ENCODE measurements around the gene SGPL1.
"Not testable (repeated sequence)": the region's sequence is repeated elsewhere in the genome, so short reads cannot be mapped to it uniquely, and the experiment has no call there.

The SGPL1 gene

DNA sequence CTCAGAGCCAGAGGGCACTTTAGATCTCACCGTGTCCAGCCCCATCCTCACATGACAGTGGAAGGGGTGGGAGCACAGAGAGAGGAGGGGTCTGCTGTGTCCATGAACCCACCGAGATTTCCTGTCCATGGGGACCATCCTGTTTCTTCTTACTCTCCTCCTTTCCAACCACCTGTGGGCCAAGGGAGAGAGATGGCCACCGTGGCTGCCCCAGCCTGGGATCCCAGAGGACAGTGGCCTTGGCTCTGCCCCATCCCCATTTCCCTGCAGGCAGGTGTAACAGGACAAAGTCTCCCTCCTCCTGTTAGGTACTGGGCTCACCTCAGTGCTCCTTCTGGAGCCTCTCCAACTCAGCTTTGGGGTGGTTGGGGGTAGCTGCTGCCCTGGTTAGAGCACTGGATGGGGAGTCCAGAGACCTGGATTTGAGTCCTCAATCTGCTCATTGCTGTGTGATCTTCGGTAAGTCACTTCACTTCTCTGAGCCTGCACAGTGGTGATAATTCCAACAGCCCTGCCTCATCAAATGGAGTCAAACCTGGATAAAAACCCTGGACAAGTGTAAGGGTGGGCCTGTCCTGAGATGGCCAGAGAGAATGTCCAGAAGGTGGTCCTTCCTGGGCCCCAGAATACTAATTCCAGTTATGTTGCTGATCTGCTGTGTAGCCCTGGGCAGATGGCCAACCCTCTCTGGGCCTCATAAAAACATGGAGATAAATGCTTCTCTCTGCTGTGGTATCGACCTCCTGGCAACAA is 90.5 kb downstream of the SGPL1 start:
- no peak for DNase-seq (ENCODE audit: low spot score)

DNA sequence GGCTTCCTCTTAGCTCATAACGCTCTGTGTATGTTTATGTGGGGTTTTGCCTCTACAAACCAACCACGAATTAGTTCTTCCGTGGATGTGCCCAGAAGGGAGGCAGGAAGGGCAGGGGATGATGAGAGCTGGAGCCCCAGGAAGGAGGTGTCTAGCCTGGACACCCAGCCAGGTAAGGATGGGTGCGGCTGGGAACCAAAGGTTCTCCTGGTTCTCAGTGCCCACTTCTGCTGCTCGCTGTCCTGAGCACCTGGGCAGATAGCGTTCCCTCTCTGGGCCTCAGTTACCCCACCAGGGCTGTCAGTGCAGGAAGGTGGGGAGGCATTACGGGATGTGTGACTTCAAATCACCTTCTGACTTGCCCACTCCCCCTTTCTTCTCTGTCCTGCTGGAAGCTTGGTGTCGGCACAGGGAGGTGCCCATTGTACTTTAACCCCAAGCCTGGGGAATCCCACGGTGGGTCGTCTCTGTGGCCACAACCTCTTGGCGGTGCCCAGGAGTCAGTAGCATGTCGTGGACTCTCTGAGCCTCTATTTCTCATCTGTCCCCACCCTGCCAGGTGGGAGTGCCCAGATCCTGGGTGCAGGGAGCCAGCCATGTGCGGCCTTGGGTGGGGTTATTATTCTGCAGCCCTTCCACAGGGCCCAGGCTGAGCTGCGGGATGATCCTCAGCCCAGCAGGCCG is 91.3 kb downstream of the SGPL1 start:
- no peak for DNase-seq (ENCODE audit: low spot score)

DNA sequence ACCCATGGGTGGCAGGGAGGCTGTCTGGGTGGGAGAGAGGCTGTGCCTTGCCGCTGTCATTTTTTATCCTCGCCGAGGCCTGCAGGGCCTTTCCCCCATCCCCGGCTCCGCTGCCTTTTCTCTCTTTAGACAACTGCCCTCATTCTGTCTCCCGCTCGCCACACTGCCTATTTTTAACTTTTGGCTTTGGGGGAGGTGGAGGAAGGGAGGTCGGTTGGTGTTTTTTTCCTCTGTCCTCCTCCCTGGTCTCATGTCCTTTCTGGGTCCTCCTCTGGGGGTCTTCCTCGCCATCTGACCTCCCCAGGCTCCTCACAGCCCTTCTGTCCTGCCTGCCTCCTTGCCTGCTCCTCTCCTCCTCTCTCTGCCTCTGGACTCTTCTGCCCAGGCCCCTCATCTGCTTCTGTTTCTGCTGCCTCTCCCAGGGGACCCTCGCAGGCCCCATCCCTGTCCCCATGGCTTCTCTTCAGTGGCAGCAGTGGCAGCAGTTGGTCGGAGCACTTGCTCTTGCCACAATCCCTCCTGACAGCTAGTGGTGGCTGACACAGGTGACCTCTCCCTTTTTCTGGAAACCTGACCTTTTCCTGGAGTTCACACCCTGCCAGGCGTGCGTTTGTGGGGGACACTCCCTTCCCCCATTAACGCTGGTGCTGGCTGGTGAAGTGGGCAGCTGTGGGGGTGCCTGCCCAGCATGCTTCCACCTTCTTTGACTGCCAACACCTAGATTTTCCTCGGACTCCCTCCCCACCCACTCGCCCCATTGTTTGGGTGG is 92.1 kb downstream of the SGPL1 start:
- DNase-seq (ENCODE audit: low spot score): no peak

DNA sequence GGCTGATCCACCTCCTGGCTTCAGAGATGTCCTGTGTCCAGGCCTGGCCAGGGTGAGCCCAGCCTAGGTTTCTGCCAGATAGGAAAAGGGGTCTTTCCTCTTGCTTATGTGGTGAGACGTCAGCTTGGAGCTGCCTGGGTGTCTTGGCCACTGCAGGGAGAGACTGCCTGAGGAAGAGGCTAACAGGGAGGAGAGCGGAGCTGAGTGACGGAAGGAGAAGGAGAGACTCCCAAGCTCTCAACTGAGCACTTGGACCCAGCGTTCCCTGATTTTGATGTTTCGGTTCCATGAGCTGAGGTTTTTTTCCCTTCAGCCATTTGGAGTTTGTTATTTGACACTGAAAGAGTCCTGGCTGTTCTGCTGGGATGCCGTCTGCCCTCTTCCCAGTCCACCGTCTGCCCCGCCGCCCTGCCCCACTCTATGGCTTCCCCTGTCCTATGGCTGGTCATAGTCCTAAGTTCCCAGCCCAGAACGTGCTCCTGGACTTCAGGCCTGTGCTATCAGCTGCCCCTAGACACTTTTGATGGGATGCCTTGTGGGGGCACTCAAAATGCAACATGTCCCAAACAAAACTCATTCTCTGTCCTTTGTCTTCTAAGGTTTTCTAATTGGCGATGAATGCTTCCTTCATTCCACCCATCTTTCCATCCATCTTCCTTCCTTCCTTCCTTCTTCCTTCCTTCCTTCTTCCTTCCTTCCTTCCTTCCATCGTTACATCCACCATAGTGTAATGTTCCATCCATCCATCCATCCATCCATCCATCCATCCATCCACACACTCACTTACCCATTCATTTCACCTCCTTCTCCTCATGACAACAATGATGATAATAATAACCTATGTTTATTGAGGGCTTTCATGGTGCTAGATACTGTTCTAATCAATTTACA is 92.9 kb downstream of the SGPL1 start:
- no peak for DNase-seq (ENCODE audit: low spot score)

DNA sequence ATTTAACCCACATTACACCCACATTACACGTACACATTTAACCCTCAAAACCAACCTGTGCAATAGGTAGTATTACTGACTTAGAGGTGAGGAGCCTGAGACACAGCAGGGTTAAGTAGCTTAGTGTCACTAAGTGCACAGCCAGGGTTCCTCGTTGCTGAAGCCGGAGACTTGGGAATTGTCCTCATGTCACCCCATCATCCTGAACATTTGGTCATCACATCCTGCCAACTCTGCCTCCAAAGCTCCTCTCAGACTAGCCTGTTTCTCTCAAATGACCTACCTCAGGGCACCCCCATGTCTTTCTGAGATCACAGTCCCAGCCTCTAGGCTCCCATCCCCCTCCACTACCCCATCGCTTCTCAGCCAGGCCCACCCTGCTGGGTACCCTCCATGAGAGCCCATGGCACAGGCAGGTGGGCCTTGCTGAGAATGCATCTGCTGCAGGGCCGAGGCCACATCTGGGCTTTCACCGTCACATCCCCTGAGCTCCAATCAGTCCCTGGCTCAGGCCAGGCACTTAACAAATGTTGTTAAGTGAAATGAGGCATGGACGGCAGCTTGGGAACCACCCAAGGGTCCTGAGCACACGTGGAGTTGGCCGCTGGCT is 93.7 kb downstream of the SGPL1 start:
- DNase-seq (ENCODE audit: low spot score): no peak

DNA sequence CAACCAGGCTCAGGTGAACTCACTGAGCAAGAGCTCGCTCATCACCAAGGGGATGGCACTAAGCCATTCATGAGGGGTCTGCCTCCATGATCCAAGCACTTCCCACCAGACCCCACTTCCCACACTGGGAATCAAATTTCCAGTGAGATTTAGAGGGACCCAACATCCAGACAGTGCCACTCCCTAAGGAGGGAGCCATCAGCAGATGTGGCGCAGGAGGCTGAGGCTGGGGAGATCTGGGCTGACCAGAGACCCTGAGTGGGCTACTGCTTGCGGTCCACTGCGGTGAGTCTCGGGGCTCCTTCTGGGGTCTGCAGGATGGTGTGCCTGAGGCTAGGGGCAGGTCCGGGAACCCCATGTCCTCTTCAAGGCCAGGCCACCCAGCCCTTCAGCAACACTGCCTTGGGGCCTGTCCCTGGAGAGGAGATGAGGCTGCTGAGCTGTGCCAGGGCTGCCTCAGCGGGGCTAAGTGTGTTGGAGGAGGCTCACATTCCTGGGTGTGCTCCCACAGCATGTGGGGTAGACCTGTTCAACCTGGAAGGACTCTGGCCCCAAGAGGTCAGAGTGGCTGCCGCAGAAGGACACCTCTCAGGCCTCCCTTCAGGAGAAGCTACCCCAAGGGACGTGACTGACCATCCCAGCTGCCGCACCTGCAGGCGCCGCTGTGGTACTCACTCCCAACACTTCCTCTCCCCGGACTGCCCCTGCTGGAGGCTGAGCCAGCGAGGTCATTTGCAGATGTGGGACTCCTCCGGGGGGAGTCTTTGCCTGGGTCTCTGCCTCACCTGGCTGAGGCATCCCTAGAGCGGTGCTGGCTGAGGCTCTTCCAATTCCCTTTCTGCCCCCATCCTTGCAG is 95.0 kb downstream of the SGPL1 start:
- no peak for DNase-seq (ENCODE audit: low spot score)

DNA sequence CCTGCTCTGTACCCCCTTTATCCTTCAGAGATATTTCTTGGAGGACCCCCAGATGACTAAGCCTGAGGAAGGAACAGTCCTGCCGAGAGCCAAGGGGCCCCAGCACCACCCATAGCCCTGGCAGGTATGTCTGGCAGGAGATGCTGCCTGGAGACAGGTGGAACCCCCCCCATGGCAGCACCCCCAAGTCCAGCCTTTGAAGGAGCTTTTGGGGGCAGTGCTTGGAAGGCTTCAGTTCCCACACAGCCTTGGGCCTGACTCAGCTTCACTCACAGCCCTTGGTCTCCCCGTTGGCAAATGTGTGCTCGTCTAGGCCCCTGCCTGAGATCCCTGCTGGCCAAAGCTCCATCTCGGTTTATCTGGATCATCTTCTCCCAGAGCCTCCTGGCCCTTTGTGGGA is 95.6 kb downstream of the SGPL1 start:
- DNase-seq (ENCODE audit: low spot score): no peak

DNA sequence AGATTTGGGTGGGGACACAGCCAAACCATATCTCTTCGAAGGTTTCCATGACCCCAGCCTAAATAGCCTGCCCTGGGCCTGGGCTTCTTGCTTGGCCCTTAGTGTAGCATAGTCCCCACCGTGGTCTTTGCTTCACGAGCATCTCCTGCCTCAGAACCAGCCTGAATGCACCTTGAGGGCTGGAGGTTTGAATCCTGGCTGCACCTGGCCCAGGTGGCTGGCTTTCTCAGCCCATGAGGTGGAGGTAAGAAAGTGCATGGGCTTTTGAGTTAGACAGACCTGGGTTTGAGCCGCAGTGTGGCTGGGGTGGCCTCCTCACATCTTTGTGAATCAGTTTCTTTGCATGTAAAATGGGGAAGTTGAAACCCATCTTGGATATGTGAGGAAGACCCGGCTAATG is 96.8 kb downstream of the SGPL1 start:
- no peak for DNase-seq (ENCODE audit: low spot score)

DNA sequence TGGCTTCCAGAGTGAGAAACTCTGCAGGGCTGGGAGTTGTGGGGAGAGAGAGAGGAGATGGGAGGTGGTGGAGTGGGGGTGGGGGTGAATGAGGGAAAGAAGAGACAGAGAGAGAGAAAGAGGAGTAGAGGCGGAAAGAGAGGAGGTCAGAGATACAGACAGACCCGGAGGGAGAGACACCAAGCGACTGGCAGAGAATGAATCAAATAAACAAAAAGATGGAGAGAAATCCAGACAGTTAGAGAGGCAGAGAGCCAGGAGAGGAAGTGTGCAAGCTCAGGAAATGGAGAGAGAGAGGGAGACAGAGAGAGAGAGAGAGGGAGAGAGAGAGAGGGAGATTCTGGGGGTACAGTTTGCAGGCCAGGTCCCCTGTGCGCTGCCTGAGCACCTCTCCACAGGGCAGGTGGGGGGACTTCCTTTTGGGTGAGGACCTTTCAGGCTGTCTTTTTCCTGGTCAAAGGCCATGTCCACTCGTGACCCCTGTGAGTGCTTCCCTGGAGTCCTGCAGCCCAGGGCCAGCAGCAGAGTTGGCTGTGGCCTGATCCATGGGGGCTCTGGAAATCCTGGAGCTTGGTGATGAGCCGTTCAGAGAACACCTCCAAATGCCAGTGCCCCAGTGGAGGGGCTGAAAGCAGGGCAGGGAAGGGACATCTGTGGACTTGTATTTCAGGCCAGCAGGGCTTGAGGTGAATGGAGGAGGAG is 97.6 kb downstream of the SGPL1 start:
- DNase-seq (ENCODE audit: low spot score): no peak

DNA sequence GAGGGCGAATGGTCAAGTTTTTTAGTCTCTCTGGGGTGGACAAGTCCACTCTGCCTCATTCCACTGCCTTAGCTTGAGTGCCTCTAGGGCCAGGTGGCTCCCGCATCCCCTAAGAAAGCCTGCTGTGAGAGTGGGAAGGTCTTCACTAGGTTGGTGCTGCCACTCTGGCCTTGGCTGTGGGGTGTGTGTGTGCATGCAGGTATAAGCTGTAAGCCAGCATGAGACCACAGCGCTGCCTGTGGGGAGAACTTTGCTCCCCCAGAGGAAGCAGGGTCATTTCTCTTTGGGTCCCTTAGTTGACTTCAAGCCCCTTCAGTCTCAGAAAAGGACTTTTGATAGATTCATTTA is 98.1 kb downstream of the SGPL1 start:
- DNase-seq (ENCODE audit: low spot score): no peak

DNA sequence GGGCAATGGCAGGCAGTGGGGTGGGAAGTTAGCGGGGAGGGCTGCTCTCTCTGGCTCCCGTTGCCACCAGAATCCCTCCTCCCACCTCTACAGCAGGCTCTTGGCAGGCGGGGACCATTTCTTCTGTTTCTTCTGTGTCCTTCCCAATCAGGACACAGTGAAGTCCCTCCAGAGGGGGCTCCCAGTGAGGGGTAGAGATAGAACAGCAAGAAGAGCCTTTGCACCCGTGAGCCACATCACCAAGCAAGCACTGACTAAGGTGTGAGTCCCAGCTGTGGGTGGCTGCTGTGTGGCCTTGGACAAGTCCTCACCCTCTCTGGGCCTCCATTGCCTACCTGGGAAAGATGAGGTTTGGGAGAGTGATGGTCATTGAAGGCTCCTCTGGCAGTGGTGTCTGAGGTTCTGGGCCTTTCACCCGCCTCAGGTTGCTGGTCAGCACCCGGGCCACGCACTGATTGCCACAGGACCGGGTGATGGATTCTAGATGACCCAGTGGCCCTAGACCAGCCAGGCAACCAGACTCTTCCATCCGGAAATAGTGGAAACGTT is 98.6 kb downstream of the SGPL1 start:
- no peak for DNase-seq (ENCODE audit: low spot score)

DNA sequence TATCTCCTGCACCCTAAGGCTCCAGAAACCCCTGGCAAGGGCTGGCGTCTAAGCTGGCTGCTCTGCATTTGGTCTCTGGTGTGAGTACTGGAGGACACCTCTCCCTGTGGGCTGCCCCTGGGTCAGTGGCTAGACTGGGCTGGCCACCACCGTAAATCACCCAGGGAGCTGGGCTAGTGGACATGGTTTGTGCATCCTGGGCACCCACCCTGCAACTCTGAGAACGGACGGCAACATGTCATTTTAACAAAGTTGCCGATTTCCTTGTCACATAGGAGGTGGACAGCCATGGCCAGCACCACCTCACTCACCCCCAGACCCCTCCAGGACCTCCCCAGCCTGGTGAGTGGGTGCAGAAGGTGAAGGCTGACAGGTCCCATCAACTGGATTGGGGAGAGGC is 99.5 kb downstream of the SGPL1 start:
- DNase-seq (ENCODE audit: low spot score): no peak

DNA sequence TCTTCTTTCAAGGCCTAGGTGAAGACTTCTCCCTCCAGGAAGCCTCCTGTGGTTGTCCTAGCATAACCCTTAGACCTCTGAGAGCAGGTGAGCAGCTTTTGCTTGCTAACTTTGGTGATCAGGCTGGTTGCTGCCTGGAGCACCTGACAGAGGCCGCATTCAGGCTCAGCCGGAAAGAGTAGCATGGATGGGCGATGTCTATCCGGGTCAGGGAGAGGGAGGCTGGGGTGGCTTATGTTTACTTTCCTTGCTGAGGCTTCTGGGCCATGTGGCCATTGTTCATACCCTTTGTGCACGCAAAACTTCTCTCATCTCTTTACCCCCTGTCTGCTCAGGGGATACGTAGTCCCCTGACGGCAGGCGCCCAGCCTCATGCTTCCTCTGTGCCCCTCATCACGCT is 100.1 kb downstream of the SGPL1 start:
- DNase-seq (ENCODE audit: low spot score): no peak

DNA sequence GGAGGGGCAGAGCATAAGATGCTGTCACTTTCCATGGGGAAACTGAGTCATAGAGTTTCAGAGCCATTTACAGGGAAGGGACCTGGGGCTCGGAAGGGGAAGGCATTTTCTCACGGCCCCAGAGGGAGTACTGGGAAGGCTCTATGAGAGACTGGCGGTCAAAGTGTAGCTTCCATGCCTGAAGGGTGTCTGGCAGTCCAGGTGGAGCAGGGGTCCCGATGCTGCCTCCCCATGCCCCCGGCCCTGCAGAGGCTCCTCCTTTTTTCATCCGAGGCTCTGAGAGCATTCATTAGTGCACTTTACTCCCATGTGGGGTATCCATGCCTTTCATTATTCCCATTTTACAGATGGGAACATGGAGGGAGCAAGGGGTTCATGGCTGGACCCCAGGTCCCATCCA is 100.5 kb downstream of the SGPL1 start:
- no peak for DNase-seq (ENCODE audit: low spot score)

DNA sequence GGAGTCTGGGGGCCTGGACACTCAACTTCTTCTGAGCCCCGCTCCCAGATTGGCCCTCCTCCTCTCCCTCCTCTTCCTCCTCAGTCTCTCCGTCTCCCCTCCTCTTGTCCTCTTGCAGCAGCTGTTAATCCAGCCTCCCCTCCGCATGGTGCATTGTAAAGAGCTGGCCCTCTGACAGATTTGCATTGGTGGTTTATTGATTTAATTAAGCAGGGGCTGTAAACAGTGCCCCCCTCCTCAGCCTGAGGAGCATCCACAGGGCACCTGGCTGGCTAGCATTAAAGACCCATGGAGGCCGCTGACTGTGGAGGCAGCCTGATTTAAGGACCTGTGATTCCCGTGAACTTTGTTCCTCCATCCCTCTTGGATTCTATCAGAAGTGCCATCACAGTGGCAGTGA is 101.5 kb downstream of the SGPL1 start:
- DNase-seq (ENCODE audit: low spot score): no peak

DNA sequence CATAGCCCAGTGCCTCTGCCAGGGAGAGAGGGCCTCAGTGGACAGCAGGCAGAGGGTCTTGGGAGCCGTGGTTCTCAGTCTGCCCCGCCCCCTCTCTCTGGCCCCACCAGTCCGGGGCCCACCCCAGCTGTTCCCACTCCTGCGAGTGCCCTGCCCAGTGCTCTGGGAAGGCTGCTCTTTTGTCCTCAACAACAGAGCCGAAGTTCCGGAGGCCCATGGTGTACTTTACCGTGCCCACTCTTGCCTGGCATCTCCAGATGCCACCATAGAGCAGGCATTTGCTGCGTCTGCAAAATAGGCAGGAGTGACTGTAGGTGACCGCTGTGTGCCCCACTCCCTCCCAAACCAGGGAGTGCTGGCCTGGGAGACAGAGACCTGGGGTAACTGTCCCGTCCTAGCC is 101.9 kb downstream of the SGPL1 start:
- DNase-seq (ENCODE audit: low spot score): no peak

DNA sequence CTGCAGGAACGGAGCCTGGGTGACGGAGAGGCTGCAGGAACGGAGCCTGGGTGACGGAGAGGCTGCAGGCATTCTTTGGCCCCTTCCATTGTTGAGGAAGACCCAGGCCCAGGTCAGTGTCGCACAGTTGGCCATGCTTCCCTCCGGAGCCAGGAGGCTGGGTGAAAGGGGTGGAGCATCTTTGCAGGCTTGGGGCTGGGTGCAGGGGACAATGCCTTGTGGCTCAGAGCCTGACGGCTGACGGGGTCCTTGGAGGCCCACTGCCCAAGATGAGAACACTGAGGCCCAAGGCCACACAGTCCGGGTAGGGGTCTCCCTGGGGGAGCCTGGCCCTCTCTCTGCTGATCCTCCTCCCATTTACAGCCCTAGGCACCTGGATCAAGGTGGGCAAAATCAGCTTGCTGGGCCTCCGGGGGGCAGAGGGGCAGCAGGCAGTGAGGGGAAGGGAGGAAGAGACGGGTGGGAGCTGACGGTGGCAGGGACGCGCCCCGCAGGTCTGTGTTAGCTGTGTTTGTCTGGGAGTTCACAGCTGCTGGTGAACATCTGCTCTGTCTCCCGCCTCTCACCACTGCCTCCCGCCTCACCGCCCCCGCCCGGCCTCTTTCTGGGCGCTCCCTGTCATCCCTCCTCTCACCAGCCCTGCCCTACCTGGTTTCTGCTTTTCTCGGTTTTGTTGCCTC is 103.2 kb downstream of the SGPL1 start:
- no peak for DNase-seq (ENCODE audit: low spot score)

DNA sequence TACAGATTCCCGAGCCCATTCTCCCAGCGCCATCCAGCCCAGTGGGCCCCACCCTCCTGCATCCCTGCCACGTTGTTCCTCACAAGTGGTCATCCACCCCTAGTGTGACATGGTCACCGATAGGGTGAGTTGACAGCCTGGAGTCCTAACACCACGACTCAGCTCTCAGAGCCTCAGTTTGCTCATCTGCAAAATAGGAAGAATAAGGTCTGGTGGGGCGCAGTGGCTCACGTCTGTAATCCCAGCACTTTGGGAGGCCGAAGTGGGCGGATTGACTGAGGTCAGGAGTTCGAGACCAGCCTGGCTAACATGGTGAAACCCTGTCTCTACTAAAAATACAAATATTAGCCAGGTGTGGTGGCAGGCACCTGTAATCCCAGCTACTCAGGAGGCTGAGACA is 104.2 kb downstream of the SGPL1 start:
- DNase-seq (ENCODE audit: low spot score): not testable (repeated sequence)

DNA sequence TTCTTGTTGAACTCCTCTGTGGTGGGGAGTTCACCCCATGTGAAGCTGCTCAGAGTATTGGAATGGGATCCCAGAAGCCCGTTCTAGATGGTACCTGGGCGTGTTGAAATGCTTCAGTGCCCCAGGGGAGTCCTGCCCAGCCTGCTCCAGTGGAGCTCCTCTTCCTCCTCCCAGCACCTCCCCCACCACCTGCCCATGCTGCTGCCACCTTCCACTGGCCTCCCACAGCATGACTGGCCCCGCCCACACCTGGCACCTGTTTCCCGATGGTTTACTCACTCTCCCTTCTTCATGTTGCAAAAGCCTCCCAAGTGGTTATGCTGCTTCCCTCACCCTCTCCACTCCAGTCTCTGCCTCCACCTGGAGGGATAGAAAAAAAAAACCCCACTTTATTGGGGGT is 104.8 kb downstream of the SGPL1 start:
- peak; percentile 24 for DNase-seq (ENCODE audit: low spot score)

Measured in LoVo (cell line).